ENCODE measurements around the gene GXYLT2. TPM values are rescaled to one million over a fixed set of nuclear protein-coding genes. Genes with fewer than 3 reads are reported as not detected.

The GXYLT2 gene
- total RNA-seq, 4 donors from 2014 or later, result 1.5 to 12.5 (median 7.5) TPM

DNA sequence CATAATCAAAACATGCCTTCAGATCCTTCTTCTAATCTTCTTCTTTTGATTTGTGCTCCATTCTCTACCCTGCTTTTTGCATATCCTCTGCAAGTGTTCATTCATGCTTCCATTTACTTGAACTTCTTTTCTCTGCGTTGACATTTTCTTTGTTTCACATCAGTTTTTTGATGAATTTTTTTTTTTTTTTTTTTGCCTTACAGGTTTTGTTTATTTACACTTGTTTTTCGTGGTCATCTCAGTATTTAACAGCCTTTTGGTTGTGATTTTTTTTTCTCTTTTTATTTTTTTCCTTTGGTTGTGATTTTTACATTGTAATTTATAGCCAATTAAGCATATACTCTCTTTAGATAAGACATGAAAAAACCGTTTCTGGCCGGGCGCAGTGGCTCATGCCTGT lies 27.8 kb upstream of the GXYLT2 start:
- Histone ChIP-seq H3K27me3 (peaks cover 2% of the 10 kb centered on the region), H3K4me3 (no peak overlapping the region), H3K4me1 (no peaks in the 10 kb centered on the region), H3K9me3 (no peaks in the 10 kb centered on the region), H3K27ac (no peak overlapping the region), H3K36me3 (no peaks in the 10 kb centered on the region)
- no peak for DNase-seq
- intact Hi-C loops (cut with DNase I; ENCODE audit: low total_unique reads) (no loop called here), in situ Hi-C loops (cut with MboI; ENCODE audit: low pct_ligation_motif_present in 1 of 4, low pct_unique_long_range_greater_than_20kb in 1 of 4, low sequenced_read_pairs in 3 of 4) (no loop called here)
- 80 to 89% methylated on average over 5 of the region's 5 CpGs for WGBS, 2 donors (ENCODE audit: low coverage in 1 of 2)
- TF ChIP-seq POLR2AphosphoS5 (IDR thresholded peaks at IDR 0.05) (no peak), EP300 (IDR thresholded peaks at IDR 0.05; ENCODE audit: low read depth) (no peak), POLR2A (IDR thresholded peaks at IDR 0.05) (no peak)
- TF ChIP-seq, protein P1, sequence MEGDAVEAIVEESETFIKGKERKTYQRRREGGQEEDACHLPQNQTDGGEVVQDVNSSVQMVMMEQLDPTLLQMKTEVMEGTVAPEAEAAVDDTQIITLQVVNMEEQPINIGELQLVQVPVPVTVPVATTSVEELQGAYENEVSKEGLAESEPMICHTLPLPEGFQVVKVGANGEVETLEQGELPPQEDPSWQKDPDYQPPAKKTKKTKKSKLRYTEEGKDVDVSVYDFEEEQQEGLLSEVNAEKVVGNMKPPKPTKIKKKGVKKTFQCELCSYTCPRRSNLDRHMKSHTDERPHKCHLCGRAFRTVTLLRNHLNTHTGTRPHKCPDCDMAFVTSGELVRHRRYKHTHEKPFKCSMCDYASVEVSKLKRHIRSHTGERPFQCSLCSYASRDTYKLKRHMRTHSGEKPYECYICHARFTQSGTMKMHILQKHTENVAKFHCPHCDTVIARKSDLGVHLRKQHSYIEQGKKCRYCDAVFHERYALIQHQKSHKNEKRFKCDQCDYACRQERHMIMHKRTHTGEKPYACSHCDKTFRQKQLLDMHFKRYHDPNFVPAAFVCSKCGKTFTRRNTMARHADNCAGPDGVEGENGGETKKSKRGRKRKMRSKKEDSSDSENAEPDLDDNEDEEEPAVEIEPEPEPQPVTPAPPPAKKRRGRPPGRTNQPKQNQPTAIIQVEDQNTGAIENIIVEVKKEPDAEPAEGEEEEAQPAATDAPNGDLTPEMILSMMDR (IDR thresholded peaks at IDR 0.05), result no peak

DNA sequence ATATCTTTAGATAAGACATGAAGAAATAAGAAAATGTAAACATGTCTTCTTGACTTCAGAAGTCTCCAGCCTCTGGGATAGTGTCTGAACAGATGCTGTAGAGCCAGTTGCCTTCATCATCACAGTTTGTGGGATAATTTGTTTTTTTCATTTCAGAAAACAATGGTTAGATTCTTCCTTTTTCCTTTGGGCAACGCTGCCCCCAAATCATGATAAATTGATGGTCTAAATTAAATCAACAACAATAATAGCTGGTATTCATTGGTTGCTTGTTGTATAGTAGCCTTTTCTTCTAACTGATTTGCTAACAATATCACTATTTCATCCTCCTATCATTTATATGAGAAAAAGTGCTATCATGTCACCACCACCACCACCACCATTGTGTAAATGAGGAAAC lies 27.0 kb upstream of the GXYLT2 start:
- Histone ChIP-seq H3K36me3 (no peaks in the 10 kb centered on the region), H3K4me3 (no peak overlapping the region), H3K27ac (no peak overlapping the region), H3K4me1 (no peaks in the 10 kb centered on the region), H3K27me3 (peaks cover 2% of the 10 kb centered on the region), H3K9me3 (no peaks in the 10 kb centered on the region)
- in situ Hi-C loops (cut with MboI; ENCODE audit: low pct_ligation_motif_present in 1 of 4, low pct_unique_long_range_greater_than_20kb in 1 of 4, low sequenced_read_pairs in 3 of 4) (no loop called here), intact Hi-C loops (cut with DNase I; ENCODE audit: low total_unique reads) (no loop called here)
- 73 to 83% methylated on average over 1 of the region's 1 CpG for WGBS, 2 donors (ENCODE audit: low coverage in 1 of 2)
- TF ChIP-seq, protein P1 (IDR thresholded peaks at IDR 0.05), result no peak
- TF ChIP-seq POLR2AphosphoS5 (IDR thresholded peaks at IDR 0.05), result no peak
- no peak for DNase-seq

DNA sequence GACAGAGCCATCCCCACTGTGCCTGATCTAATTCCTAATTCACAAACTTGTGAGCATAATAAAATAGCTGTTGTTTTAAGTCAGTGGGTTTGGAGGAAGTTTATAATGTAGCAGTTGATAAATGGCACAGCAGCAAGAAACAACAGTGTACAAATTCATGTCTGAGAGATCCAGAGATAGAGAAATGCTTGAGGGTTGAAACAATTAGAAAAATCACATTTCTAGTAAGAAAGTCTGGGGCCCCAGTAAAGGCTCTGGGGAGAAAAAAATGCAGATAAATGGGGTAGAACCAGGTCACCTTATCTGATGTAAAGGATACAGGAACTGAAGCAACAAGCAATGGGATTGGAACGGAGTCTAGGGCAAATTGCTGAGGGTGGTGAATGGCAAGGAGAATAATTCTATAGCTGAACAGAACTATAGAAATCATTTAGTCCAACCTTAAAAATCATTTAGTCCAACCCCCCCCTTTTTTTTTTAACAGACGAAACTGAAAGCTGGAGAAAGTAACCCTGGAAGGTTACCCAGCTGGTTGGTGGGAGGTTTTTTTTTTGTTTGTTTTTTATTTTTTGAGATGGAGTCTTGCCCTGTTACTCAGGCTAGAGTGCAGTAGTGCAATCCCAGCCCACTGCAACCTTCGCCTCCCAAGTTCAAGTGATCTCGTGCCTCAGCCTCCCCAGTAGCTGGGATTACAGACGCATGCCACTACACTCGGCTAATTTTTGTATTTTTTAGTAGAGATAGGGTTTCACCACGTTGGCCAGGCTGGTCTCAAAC lies 25.3 kb upstream of the GXYLT2 start:
- no peaks in the 10 kb centered on the region for H3K4me1 ChIP-seq
- intact Hi-C loops (cut with DNase I; ENCODE audit: low total_unique reads), result no loop called here
- 62 to 76% methylated on average over 6 to 7 of the region's 7 CpGs for WGBS, 2 donors (ENCODE audit: low coverage in 1 of 2)

DNA sequence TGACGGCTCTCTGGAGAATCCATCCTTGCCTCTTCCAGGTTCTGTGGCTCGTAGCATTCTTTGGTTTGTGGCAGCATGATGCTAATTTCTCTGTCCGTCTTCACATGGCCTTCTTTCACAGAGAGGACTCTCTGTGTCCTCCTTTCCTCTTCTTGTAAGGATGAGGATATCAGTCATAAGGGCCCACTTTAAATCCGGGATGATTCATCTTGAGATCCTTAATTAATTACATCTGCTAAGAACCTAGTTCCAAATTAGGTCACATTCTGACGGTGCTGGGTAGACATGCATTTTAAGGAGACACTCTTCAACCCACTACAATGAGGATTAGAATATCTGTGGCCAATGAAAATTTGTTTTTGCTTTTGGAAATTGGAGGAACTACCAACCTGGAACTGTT lies 15.7 kb upstream of the GXYLT2 start:
- WGBS, 2 donors (ENCODE audit: low coverage in 1 of 2), result 71 to 77% methylated on average over 4 to 5 of the region's 5 CpGs
- Histone ChIP-seq H3K27ac (no peak overlapping the region), H3K4me3 (no peak overlapping the region), H3K27me3 (no peaks in the 10 kb centered on the region), H3K36me3 (no peaks in the 10 kb centered on the region), H3K9me3 (no peaks in the 10 kb centered on the region), H3K4me1 (peaks cover 5 to 11% (median 6%) of the 10 kb centered on the region in 4 donors)
- intact Hi-C loops (cut with DNase I; ENCODE audit: low total_unique reads) (no loop called here), in situ Hi-C loops (cut with MboI; ENCODE audit: low pct_ligation_motif_present in 1 of 4, low pct_unique_long_range_greater_than_20kb in 1 of 4, low sequenced_read_pairs in 3 of 4) (no loop called here)
- no peak for TF ChIP-seq POLR2AphosphoS5 (IDR thresholded peaks at IDR 0.05)
- no peak for DNase-seq

More for the DNA sequence above, 25.3 kb upstream of the GXYLT2 start:
- TF ChIP-seq, protein P1 (IDR thresholded peaks at IDR 0.05), result no peak
- no peak for TF ChIP-seq POLR2A (IDR thresholded peaks at IDR 0.05)
- no peak for TF ChIP-seq EP300 (IDR thresholded peaks at IDR 0.05; ENCODE audit: low read depth)
- TF ChIP-seq POLR2AphosphoS5 (IDR thresholded peaks at IDR 0.05), result no peak
- in situ Hi-C loops (cut with MboI; ENCODE audit: low pct_ligation_motif_present in 1 of 4, low pct_unique_long_range_greater_than_20kb in 1 of 4, low sequenced_read_pairs in 3 of 4), result no loop called here
- no peak for DNase-seq
- H3K27me3 ChIP-seq, result no peaks in the 10 kb centered on the region
- no peaks in the 10 kb centered on the region for H3K9me3 ChIP-seq
- H3K4me3 ChIP-seq, result no peak overlapping the region
- H3K36me3 ChIP-seq, result no peaks in the 10 kb centered on the region
- H3K27ac ChIP-seq, result no peak overlapping the region

DNA sequence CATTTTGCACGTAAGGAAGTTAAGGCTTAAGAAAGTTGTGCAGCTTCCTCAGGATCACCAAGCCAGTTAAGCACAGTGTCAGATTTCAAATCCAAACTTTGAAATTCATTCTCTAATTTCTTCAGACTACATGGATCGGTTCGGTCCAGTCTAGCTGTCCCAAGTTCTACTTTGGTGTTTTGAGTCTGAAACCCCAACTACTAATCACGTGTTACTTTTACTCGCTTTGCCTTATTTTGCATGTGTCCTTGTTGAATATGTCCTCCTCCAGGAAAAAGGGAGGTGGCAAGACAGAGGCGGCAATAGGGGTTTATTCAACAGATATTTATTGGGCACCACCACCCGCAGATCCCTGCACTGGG lies 522 bp upstream of the GXYLT2 start:
- H3K9me3 ChIP-seq, result no peaks in the 10 kb centered on the region
- H3K4me1 ChIP-seq, result peaks cover 9 to 49% (median 30%) of the 10 kb centered on the region in 4 donors
- intact Hi-C loops (cut with DNase I; ENCODE audit: low total_unique reads) (no loop called here), in situ Hi-C loops (cut with MboI; ENCODE audit: low pct_ligation_motif_present in 1 of 4, low pct_unique_long_range_greater_than_20kb in 1 of 4, low sequenced_read_pairs in 3 of 4) (no loop called here)
- H3K36me3 ChIP-seq, result no peaks in the 10 kb centered on the region
- TF ChIP-seq POLR2A (IDR thresholded peaks at IDR 0.05) (no peak), POLR2AphosphoS5 (IDR thresholded peaks at IDR 0.05) (no peak), EP300 (IDR thresholded peaks at IDR 0.05; ENCODE audit: low read depth) (no peak)
- TF ChIP-seq, protein P1 (IDR thresholded peaks at IDR 0.05), result no peak
- no peaks in the 10 kb centered on the region for H3K27me3 ChIP-seq
- H3K4me3 ChIP-seq, result peak overlapping the region; percentile 14 to 57 (median 46)
- 4 to 5% methylated on average over 5 to 7 of the region's 7 CpGs for WGBS, 2 donors (ENCODE audit: low coverage in 1 of 2)
- peak overlapping the region; percentile 48 to 75 (median 61) for H3K27ac ChIP-seq
- no peak for DNase-seq

All from transverse colon (tissue), 4 donors.